LNCaP clone FGC (cell line): ENCODE measurements around the gene LOXHD1.

Experiments
- DNase-seq: peaks from one replicate; pipeline ENCODE4 v3.0.0-alpha.2; 2011; ENCODE audit warnings: low read depth
- H3K4me3 ChIP-seq: 2 replicates; pipeline ENCODE4 v1.5.1; 2011; ENCODE audit warnings: mild to moderate bottlenecking, low read depth, low read length, control low read depth
- TF ChIP-seq, protein P1 (sequence below): IDR thresholded peaks from 2 replicates; pipeline ENCODE4 v1.5.1; 2012; ENCODE audit warnings: mild to moderate bottlenecking; ENCODE audit not compliant: control insufficient read depth, insufficient read depth; ENCODE audit errors: extremely low read depth

LOXHD1 gene

DNA sequence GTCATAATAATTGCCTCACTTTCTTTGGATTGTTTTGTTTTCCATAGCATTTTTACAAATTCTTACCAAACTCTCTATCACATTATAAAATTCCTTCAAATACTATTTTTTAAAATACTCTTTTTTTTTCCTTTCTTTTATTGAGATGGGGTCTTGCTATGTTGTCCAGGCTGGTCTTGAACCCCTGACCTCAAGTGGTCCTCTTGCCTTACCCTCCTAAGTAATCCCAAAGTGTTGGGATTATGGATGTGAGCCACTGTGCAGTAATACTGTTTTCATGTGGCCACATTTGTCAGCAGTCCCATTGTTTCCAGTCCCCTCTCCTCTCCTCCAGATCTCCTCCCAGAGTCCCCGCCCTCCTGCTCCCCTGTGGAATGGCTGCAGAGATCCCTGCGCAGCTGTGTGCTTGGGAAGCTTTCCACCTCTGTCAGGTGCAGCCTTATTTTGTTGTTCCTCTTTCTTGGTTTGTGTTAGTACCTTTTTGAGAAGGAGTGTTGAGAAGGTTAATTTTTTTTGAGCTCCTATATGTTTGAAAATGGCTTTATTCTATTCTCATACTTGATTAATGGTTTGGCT, 227.3 kb downstream of the LOXHD1 start:
- no peak for DNase-seq
- H3K4me3 ChIP-seq, result no peak overlapping the region
- TF ChIP-seq, protein P1, sequence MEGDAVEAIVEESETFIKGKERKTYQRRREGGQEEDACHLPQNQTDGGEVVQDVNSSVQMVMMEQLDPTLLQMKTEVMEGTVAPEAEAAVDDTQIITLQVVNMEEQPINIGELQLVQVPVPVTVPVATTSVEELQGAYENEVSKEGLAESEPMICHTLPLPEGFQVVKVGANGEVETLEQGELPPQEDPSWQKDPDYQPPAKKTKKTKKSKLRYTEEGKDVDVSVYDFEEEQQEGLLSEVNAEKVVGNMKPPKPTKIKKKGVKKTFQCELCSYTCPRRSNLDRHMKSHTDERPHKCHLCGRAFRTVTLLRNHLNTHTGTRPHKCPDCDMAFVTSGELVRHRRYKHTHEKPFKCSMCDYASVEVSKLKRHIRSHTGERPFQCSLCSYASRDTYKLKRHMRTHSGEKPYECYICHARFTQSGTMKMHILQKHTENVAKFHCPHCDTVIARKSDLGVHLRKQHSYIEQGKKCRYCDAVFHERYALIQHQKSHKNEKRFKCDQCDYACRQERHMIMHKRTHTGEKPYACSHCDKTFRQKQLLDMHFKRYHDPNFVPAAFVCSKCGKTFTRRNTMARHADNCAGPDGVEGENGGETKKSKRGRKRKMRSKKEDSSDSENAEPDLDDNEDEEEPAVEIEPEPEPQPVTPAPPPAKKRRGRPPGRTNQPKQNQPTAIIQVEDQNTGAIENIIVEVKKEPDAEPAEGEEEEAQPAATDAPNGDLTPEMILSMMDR, result no peak

DNA sequence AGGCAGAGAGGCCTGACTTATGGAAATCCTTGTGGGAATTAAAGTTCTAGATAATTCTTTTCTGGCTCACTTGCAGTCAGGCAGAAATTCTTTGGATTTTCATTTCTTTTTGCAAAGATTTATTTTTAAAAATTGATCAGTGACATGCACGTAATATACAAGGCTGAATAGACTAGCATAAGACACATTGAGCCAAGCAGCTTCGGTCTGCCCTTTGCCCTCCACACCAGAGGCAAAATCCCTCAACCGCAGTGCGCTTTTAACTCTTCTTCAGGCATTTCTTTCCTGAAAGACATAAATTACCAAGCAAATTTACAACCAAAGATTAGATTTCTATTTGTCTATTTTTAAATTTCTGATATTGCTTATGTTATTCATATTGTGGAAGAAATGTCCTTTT, 227.9 kb downstream of the LOXHD1 start:
- TF ChIP-seq, protein P1, result no peak
- DNase-seq, result no peak
- H3K4me3 ChIP-seq, result no peak overlapping the region

DNA sequence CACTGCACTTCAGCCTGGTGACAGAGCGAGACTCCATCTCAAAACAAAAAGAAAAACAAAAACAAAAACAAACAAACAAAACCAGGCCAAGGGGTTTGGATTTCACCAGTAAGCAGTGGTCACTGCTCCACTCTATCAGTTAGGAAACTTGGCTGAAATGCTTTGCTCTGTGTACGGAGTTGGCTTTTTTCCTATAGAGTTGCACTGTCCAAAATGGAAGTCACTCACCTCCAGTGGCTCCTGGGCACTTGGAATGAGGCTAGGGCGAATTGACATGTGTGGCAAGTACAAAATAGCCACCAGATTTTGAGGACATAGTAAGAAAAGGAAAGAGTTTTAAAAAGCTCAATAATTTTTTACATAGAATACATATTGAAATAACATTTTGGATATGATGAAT, 228.7 kb downstream of the LOXHD1 start:
- no peak for DNase-seq
- TF ChIP-seq, protein P1, result no peak
- H3K4me3 ChIP-seq, result no peak overlapping the region

DNA sequence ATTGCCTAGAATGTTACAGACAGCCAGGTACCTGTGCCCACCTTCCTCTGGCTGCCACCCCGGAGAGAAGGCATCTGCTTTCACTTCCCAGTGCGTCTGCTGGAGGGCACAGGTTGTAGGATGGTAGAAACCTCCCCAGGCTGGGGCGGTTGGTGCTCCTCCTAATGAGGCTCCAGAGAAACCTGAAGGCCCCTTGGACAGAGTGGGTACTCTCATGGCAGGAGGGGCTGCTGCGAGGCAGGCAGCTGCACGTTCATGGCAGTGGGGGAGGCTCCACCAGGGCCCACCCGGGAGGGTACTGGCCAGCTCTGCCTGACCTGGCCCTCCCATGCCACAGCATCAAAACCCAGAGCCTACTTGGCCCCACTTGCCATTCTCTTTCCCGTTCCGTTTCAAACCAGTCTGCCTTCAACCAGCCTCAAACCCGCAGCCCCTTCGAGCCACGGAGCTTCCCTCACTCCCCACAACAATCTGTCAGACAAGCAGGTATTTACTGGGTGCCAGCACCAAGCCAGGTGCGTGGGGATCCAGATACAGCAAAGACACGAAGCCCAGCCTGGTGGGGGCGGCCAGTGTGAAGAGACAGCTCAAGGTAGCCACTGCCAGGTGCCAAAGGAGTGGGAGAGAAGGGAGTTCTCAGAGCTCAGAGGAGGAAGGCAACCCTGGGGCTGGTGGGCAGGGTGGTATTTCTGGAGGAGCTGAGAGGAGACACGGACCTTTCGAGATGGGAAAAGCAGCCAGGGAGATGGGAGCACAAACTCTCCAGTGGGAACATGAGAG, 229.6 kb downstream of the LOXHD1 start:
- H3K4me3 ChIP-seq, result no peak overlapping the region
- TF ChIP-seq, protein P1, result no peak
- no peak for DNase-seq
